HCT116 (cell line): ENCODE data around the gene FGF21. TPM values are rescaled to one million over a fixed set of nuclear protein-coding genes. Genes with fewer than 3 reads are reported as not detected.

Source experiments
- ATAC-seq: fragments of 200-7000 bp; cut with Tn5 transposase; 2 replicates; pipeline ENCODE4 v1.9.1; 2020; ENCODE audit warnings: mild to moderate bottlenecking, moderate library complexity
- BruUV-seq: library from RNA; stranded (reverse); fragments of 400-500 nt; replicated peaks from 2 replicates; lab custom pipeline; 2021; lab: Mats Ljungman, UMichigan
- CTCF ChIA-PET: fragments of 300-600 bp; sonication (Branson Sonifier 250); formaldehyde crosslinking; loops from one replicate; lab custom pipeline; 2021; ENCODE audit warnings: antibody characterized with exemption; lab: Charles Lee
- POLR2A ChIA-PET: fragments of 300-600, 350-600 bp; sonication (Branson Sonifier 250); formaldehyde crosslinking; loops from one replicate; lab custom pipeline; 2021; ENCODE audit warnings: antibody characterized with exemption; lab: Charles Lee
- RAD21 ChIA-PET, 2 experiments: fragments of 300-600 bp; sonication (Branson Sonifier 250); formaldehyde crosslinking; loops; one replicate each; lab custom pipeline; 2023; ENCODE audit warnings: low total read pairs in 2 of 2; ENCODE audit not compliant: uncharacterized antibody in 2 of 2, unreplicated experiment in 2 of 2, low non-redundant PET in 1 of 2; lab: Charles Lee
- DNase-seq: peaks from one replicate; pipeline ENCODE4 v3.0.0-alpha.2; 2010; ENCODE audit warnings: low read depth, low spot score
- H2AFZ ChIP-seq: fragments of 200-600 bp; shearing (Covaris generic), sonication (generic); 2 replicates; pipeline ENCODE4 v1.6.1; 2017; ENCODE audit warnings: low read depth, mixed run types, mixed read lengths, antibody characterized with exemption, low read length; ENCODE audit not compliant: poor library complexity, severe bottlenecking
- H3K27ac ChIP-seq: 2 replicates; pipeline ENCODE4 v1.5.1; 2012; ENCODE audit warnings: low read depth, low read length
- H3K27me3 ChIP-seq: fragments of 200-600 bp; sonication (generic); 2 replicates; pipeline ENCODE4 v1.6.1; 2016; ENCODE audit warnings: mixed run types, low read length, mixed read lengths; ENCODE audit not compliant: insufficient read depth
- H3K36me3 ChIP-seq, 2 experiments: fragments of 200-500 bp in 1 of 2; fragments of 200-600 bp in 1 of 2; sonication (Bioruptor generic) in 1 of 2; sonication (generic) in 1 of 2; 2 replicates each; pipeline versions ENCODE4 v1.5.1 to v1.6.1; 2014 to 2016; ENCODE audit warnings: low read length in 2 of 2, inconsistent platforms in 1 of 2, mixed read lengths in 1 of 2, mixed run types in 1 of 2; ENCODE audit not compliant: insufficient read depth in 2 of 2, control insufficient read depth in 1 of 2
- H3K4me1 ChIP-seq, 2 experiments: fragments of 200-600 bp in 1 of 2; sonication (generic) in 1 of 2; 2 replicates each; pipeline versions ENCODE4 v1.5.1 to v1.6.1; 2012 to 2017; ENCODE audit warnings: low read length in 2 of 2, inconsistent platforms in 1 of 2, mild to moderate bottlenecking in 1 of 2, mixed read lengths in 1 of 2, mixed run types in 1 of 2, moderate library complexity in 1 of 2; ENCODE audit not compliant: insufficient read depth in 2 of 2, control insufficient read depth in 1 of 2
- H3K4me2 ChIP-seq: fragments of 200-600 bp; sonication (generic); 2 replicates; pipeline ENCODE4 v1.6.1; 2017; ENCODE audit warnings: mixed run types, low read length, mixed read lengths
- H3K4me3 ChIP-seq, 2 experiments: fragments of 200-600 bp in 1 of 2; sonication (generic) in 1 of 2; replicated peaks in 1 of 2; 2 replicates each; pipeline ENCODE4 v1.5.1; 2011 to 2016; ENCODE audit warnings: low read length in 2 of 2, control low read depth in 1 of 2, low read depth in 1 of 2, mild to moderate bottlenecking in 1 of 2, mixed read lengths in 1 of 2, mixed run types in 1 of 2
- H3K79me2 ChIP-seq: fragments of 200-600 bp; sonication (generic); 2 replicates; pipeline ENCODE4 v1.6.1; 2017; ENCODE audit warnings: mild to moderate bottlenecking, mixed run types, low read length, moderate library complexity, mixed read lengths; ENCODE audit not compliant: insufficient read depth
- H3K9ac ChIP-seq: fragments of 200-600 bp; sonication (generic); 2 replicates; pipeline ENCODE4 v1.6.1; 2016; ENCODE audit warnings: low read length, mixed read lengths
- H3K9me2 ChIP-seq: fragments of 200-600 bp; sonication (generic), shearing (Covaris generic); 2 replicates; pipeline ENCODE4 v1.6.1; 2017; ENCODE audit warnings: mixed run types, mild to moderate bottlenecking, moderate library complexity; ENCODE audit not compliant: insufficient read depth
- H3K9me3 ChIP-seq, 2 experiments: fragments of 200-500 bp in 1 of 2; fragments of 200-600 bp in 1 of 2; sonication (Bioruptor generic) in 1 of 2; sonication (generic) in 1 of 2; 2 replicates each; pipeline ENCODE4 v1.6.1; 2014 to 2017; ENCODE audit warnings: low read length in 2 of 2, mixed read lengths in 2 of 2, inconsistent platforms in 1 of 2, low read depth in 1 of 2, mild to moderate bottlenecking in 1 of 2, mixed run types in 1 of 2, moderate library complexity in 1 of 2; ENCODE audit not compliant: control insufficient read depth in 1 of 2, insufficient read depth in 1 of 2
- H4K20me1 ChIP-seq: fragments of 200-600 bp; sonication (generic), shearing (Covaris generic); 2 replicates; pipeline ENCODE4 v1.6.1; 2017; ENCODE audit warnings: mixed run types, mild to moderate bottlenecking, moderate library complexity; ENCODE audit not compliant: insufficient read depth
- CBX3 ChIP-seq: IDR thresholded peaks from 2 replicates; pipeline ENCODE4 v1.6.1; 2012; ENCODE audit warnings: low read depth
- CEBPB ChIP-seq: IDR thresholded peaks from 2 replicates; pipeline ENCODE4 v1.6.1; 2012; ENCODE audit warnings: low read depth
- CTCF ChIP-seq, 3 experiments: fragments of 200-600 bp in 1 of 3; sonication (generic) in 1 of 3; IDR thresholded peaks in 2 of 3; conservative IDR thresholded peaks in 1 of 3; 2 replicates each; pipeline ENCODE4 v1.5.1; 2012 to 2017; ENCODE audit warnings: low read depth in 2 of 3, low read length in 2 of 3, antibody characterized with exemption in 1 of 3, borderline replicate concordance in 1 of 3, control low read depth in 1 of 3, mild to moderate bottlenecking in 1 of 3, mixed read lengths in 1 of 3, mixed run types in 1 of 3, moderate library complexity in 1 of 3; ENCODE audit not compliant: insufficient read depth in 1 of 3
- EGR1 ChIP-seq: IDR thresholded peaks from 2 replicates; pipeline ENCODE4 v1.6.1; 2012; ENCODE audit warnings: low read depth
- ELF1 ChIP-seq: IDR thresholded peaks from 2 replicates; pipeline ENCODE4 v1.6.1; 2012; ENCODE audit warnings: low read depth, borderline replicate concordance
- EZH2phosphoT487 ChIP-seq: fragments of 200-600 bp; IDR thresholded peaks from 2 replicates; pipeline ENCODE4 v1.6.1; 2018; ENCODE audit warnings: antibody characterized with exemption, borderline replicate concordance
- FOSL1 ChIP-seq: IDR thresholded peaks from 2 replicates; pipeline ENCODE4 v1.6.1; 2012; ENCODE audit warnings: low read depth
- MAX ChIP-seq: IDR thresholded peaks from 2 replicates; pipeline ENCODE4 v1.6.1; 2012
- POLR2A ChIP-seq: IDR thresholded peaks from 2 replicates; pipeline ENCODE4 v1.7.0; 2011; ENCODE audit warnings: borderline replicate concordance; ENCODE audit not compliant: insufficient read depth, insufficient read length; ENCODE audit errors: extremely low read depth
- POLR2AphosphoS5 ChIP-seq: IDR thresholded peaks from 2 replicates; pipeline ENCODE4 v1.6.1; 2011; ENCODE audit warnings: mild to moderate bottlenecking, low read depth, low read length, moderate library complexity
- RAD21 ChIP-seq: IDR thresholded peaks from 2 replicates; pipeline ENCODE4 v1.6.1; 2012; ENCODE audit warnings: low read depth, mild to moderate bottlenecking
- SIN3A ChIP-seq: IDR thresholded peaks from 2 replicates; pipeline ENCODE4 v1.6.1; 2012; ENCODE audit warnings: low read depth
- SP1 ChIP-seq: IDR thresholded peaks from 2 replicates; pipeline ENCODE4 v1.6.1; 2012; ENCODE audit warnings: low read depth
- TCF7L2 ChIP-seq: IDR thresholded peaks from 2 replicates; pipeline ENCODE4 v1.7.0; 2011; ENCODE audit warnings: borderline replicate concordance, inconsistent platforms; ENCODE audit not compliant: insufficient read depth, insufficient read length; ENCODE audit errors: extremely low read depth
- YY1 ChIP-seq: IDR thresholded peaks from 2 replicates; pipeline ENCODE4 v1.6.1; 2011; ENCODE audit warnings: low read length, low read depth, moderate library complexity, mild to moderate bottlenecking; ENCODE audit not compliant: insufficient replicate concordance; ENCODE audit errors: extremely low read depth
- ZNF274 ChIP-seq: fragments of 200-500 bp; sonication (Bioruptor generic); IDR thresholded peaks from 2 replicates; pipeline ENCODE4 v1.6.1; 2014; ENCODE audit warnings: mild to moderate bottlenecking, low read depth, low read length, inconsistent platforms
- intact Hi-C: fragments of 100-400 bp; cut with micrococcal nuclease; formaldehyde crosslinking; loops from 2 replicates; pipeline ENCODE4 v1.10.0; 2022
- total RNA-seq: library from RNA; stranded (reverse); gene quantifications from one replicate; pipeline ENCODE4 v1.2.1, GENCODE V29; 2021; ENCODE audit not compliant: unreplicated experiment
- TF ChIP-seq, protein P1 (sequence below): IDR thresholded peaks from 2 replicates; pipeline ENCODE4 v1.6.1; 2012

FGF21 gene
- total RNA-seq, 1 experiment from 2014 or later, result 0.81 TPM

DNA sequence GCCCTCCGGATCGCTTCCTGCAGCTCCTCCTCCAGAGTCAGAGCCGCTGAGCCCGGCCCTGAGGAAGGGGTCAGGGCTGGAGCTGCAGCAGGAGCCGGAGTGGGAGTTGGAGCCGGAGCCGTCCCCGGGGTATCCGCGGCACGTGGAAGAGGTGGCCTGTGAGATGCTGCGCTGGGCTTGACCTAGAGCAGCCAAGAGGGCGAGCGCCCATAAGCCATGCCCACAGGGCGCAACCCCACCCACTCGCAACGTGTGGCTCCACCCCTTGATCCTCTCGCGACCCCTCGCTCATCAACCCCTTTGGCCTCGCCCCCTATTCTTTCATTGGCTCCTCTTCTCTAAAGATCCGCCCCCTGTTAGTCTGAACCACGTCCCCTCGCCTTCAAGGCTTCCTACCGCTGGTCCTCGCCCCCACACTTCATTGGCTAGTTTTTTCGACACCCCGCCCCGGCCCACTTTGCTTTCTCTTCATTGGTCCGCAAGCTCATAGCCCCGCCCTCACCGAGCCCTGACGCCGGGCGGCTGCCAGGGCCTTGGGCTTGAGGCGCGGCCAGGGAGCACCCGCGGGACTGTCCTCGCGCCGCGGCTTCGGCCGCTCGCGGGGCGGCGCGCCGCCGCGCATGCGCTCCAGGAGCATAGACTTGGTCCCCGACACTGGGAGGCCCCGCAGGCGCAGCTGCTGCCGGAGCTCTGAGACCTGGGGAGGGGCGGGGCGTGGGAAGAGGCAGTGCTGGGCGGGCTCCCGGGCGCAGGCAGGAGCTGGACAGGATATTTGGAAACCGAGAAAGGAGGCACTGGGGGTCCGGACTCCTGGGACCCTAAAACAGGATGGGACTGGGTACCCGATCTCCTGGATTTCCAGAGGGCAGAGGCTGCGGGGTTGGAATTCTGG, 41.2 kb upstream of the FGF21 start:
- no peak for TF ChIP-seq YY1
- TF ChIP-seq, protein P1, sequence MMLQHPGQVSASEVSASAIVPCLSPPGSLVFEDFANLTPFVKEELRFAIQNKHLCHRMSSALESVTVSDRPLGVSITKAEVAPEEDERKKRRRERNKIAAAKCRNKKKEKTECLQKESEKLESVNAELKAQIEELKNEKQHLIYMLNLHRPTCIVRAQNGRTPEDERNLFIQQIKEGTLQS, result no peak
- no peak for TF ChIP-seq ZNF274
- no peak; the same call in 1 of the 2 replicates for TF ChIP-seq MAX
- no peak for TF ChIP-seq CEBPB
- peak; percentile 91 for TF ChIP-seq SP1
- TF ChIP-seq FOSL1, result no peak
- TF ChIP-seq RAD21, result no peak
- TF ChIP-seq CBX3, result no peak
- peak; percentile 64 for TF ChIP-seq POLR2A
- TF ChIP-seq POLR2AphosphoS5, result peak; percentile 75
- no peak for TF ChIP-seq CTCF (IDR thresholded peaks at IDR 0.05 in 2 of 3, conservative IDR thresholded peaks at IDR 0.05 in 1 of 3; ENCODE audit: borderline replicate concordance in 1 of 3, insufficient read depth in 1 of 3, low read depth in 2 of 3, low read length in 2 of 3)
- TF ChIP-seq EGR1, result no peak; the same call in 1 of the 2 replicates
- peak; percentile 50 for TF ChIP-seq TCF7L2
- TF ChIP-seq SIN3A, result no peak
- TF ChIP-seq EZH2phosphoT487, result no peak
- no peak for TF ChIP-seq ELF1
- Histone ChIP-seq H3K4me2 (peak overlapping the region; percentile 94), H4K20me1 (no peaks in the 10 kb centered on the region), H3K27me3 (no peaks in the 10 kb centered on the region), H3K4me3 (peak overlapping the region; percentile 88 to 92), H3K36me3 (no peaks in the 10 kb centered on the region), H2AFZ (peak overlapping the region; percentile 27), H3K9me2 (no peaks in the 10 kb centered on the region), H3K79me2 (no peaks in the 10 kb centered on the region), H3K9ac (peak overlapping the region; percentile 79), H3K4me1 (peaks cover 12 to 35% of the 10 kb centered on the region in 2 experiments), H3K9me3 (no peaks in the 10 kb centered on the region), H3K27ac (peak overlapping the region; percentile 77)
- ChIA-PET RAD21 (no interaction called here), POLR2A (interaction anchor here (0.6 to 3.4 kb wide), 6 partner anchors 11 to 68 kb away, joined by 3 to 18 read pairs (median 4); partner anchors contain the start of genes CA11 and FUT2), CTCF (interaction anchor here (2.3 kb wide), 1 partner anchor 25 kb away, joined by 7 read pairs; no protein-coding TSS in a partner anchor)
- peak; percentile 90 for ATAC-seq
- peak; percentile 99 for DNase-seq
- intact Hi-C loops, result loop anchor here (1.0 to 5.0 kb wide), 2 partner anchors 33 to 40 kb away; partner anchors contain the start of gene IZUMO1
- no TSS peak for BruUV-seq
